Inflammatory macrophage (primary cell): ENCODE measurements around the gene FNTB.

Source experiments
- DNase-seq, 2 donors: peaks; one replicate each; pipeline ENCODE4 v3.0.0-alpha.2; 2020 to 2022

FNTB gene

GRCh38 chr14:64953661-64954060, 33.0 kb upstream of the FNTB start:
- no peak for DNase-seq

GRCh38 chr14:64954491-64955240, 32.0 kb upstream of the FNTB start:
- DNase-seq: no peak

- DNase-seq: no peak
Measured at GRCh38 chr14:64955297-64955696, 31.4 kb upstream of the FNTB start.

GRCh38 chr14:64956697-64957406, 29.8 kb upstream of the FNTB start:
- DNase-seq: no peak

GRCh38 chr14:64958201-64958600, 28.5 kb upstream of the FNTB start:
- no peak for DNase-seq

GRCh38 chr14:64958743-64959142, 28.0 kb upstream of the FNTB start:
- DNase-seq: no peak

- DNase-seq: no peak
Measured at GRCh38 chr14:64960762-64961276, 25.9 kb upstream of the FNTB start.

GRCh38 chr14:64963611-64964010, 23.1 kb upstream of the FNTB start:
- no peak for DNase-seq

GRCh38 chr14:64965356-64966000, 21.2 kb upstream of the FNTB start:
- no peak for DNase-seq

- DNase-seq: no peak
Measured at GRCh38 chr14:64966976-64967375, 19.7 kb upstream of the FNTB start.

GRCh38 chr14:64968167-64968566, 18.5 kb upstream of the FNTB start:
- no peak for DNase-seq

- no peak for DNase-seq
Measured at GRCh38 chr14:64968651-64969050, 18.0 kb upstream of the FNTB start.

GRCh38 chr14:64970041-64970440, 16.7 kb upstream of the FNTB start:
- no peak for DNase-seq

GRCh38 chr14:64970776-64971477, 15.8 kb upstream of the FNTB start:
- no peak for DNase-seq

GRCh38 chr14:64971491-64971942, 15.2 kb upstream of the FNTB start:
- DNase-seq: no peak

GRCh38 chr14:64971943-64972791, 14.5 kb upstream of the FNTB start, which contains the start of gene RAB15:
TSS of gene RAB15 (minus strand) at chr14:64972336. CDS start at chr14:64972076, 260 bp downstream.
- peak in 1 of 2 donors; percentile 24 for DNase-seq

- DNase-seq: no peak
Measured at GRCh38 chr14:64973026-64973442, 13.7 kb upstream of the FNTB start.

GRCh38 chr14:64973826-64974225, 12.9 kb upstream of the FNTB start:
- DNase-seq: no peak

GRCh38 chr14:64974563-64974962, 12.1 kb upstream of the FNTB start:
- DNase-seq: no peak

- no peak for DNase-seq
Measured at GRCh38 chr14:64979336-64980074, 7.2 kb upstream of the FNTB start.
